Karpas-422 (cell line): ENCODE results near the gene LRRC1. TPM values are rescaled to one million over a fixed set of nuclear protein-coding genes. Genes with fewer than 3 reads are reported as not detected.

Experiments
- DNase-seq: peaks from one replicate; pipeline ENCODE4 v3.0.0-alpha.2; 2015
- H2AFZ ChIP-seq: fragments of 200-600 bp; sonication (generic); 2 replicates; pipeline ENCODE4 v1.6.1; 2014; ENCODE audit warnings: antibody characterized with exemption, low read length, mixed read lengths
- H3K27ac ChIP-seq: fragments of 200-600 bp; sonication (generic); 2 replicates; pipeline ENCODE4 v1.5.1; 2014; ENCODE audit warnings: mild to moderate bottlenecking, low read length, moderate library complexity
- H3K27me3 ChIP-seq: fragments of 200-600 bp; sonication (generic); 2 replicates; pipeline ENCODE4 v1.6.1; 2014; ENCODE audit warnings: low read length, mixed read lengths
- H3K36me3 ChIP-seq: fragments of 200-600 bp; sonication (generic); 2 replicates; pipeline ENCODE4 v1.6.1; 2014; ENCODE audit warnings: low read length, mixed read lengths; ENCODE audit not compliant: insufficient read depth
- H3K4me1 ChIP-seq: fragments of 200-600 bp; sonication (generic); 2 replicates; pipeline ENCODE4 v1.6.1; 2014; ENCODE audit warnings: mild to moderate bottlenecking, low read length, mixed read lengths
- H3K4me2 ChIP-seq: fragments of 200-600 bp; sonication (generic); 2 replicates; pipeline ENCODE4 v1.6.1; 2014; ENCODE audit warnings: low read length, low read depth, mild to moderate bottlenecking; ENCODE audit not compliant: poor library complexity, severe bottlenecking
- H3K4me3 ChIP-seq: fragments of 200-600 bp; sonication (generic); 2 replicates; pipeline ENCODE4 v1.5.1; 2014; ENCODE audit warnings: mild to moderate bottlenecking, antibody characterized with exemption, low read length, mixed read lengths
- H3K79me2 ChIP-seq: fragments of 200-600 bp; sonication (generic); 2 replicates; pipeline ENCODE4 v1.6.1; 2014; ENCODE audit warnings: mild to moderate bottlenecking, low read length, mixed read lengths
- H3K9ac ChIP-seq: fragments of 200-600 bp; sonication (generic); 2 replicates; pipeline ENCODE4 v1.6.0; 2014; ENCODE audit warnings: low read length
- H3K9me2 ChIP-seq: fragments of 200-600 bp; sonication (generic), shearing (Covaris generic); replicated peaks from 2 replicates; pipeline ENCODE4 v1.6.0; 2014; ENCODE audit warnings: mild to moderate bottlenecking, low read length, moderate library complexity; ENCODE audit not compliant: insufficient read depth
- H3K9me3 ChIP-seq: fragments of 300-700, 200-600 bp; sonication (generic); 2 replicates; pipeline ENCODE4 v1.6.1; 2014; ENCODE audit warnings: low read length, mixed read lengths
- H4K20me1 ChIP-seq: fragments of 200-600 bp; sonication (generic); 2 replicates; pipeline ENCODE4 v1.6.1; 2014; ENCODE audit warnings: mild to moderate bottlenecking, antibody characterized with exemption, low read length, low read depth; ENCODE audit not compliant: insufficient read depth
- total RNA-seq: library from RNA; depleted of rRNA; stranded (reverse); fragments of >200 nt; shearing (Covaris generic); gene quantifications from 2 replicates; pipeline ENCODE4 v1.2.3, GENCODE V29; 2014; ENCODE audit warnings: low replicate concordance

LRRC1 gene
- total RNA-seq, 1 experiment from 2014 or later: 0.15 TPM

- no peak overlapping the region for H3K4me3 ChIP-seq
- no peak overlapping the region for H3K4me2 ChIP-seq
- H3K9ac ChIP-seq: no peak overlapping the region
- H3K36me3 ChIP-seq: no peaks in the 10 kb centered on the region
- no peaks in the 10 kb centered on the region for H3K4me1 ChIP-seq
- no peak overlapping the region for H3K27ac ChIP-seq
- H3K27me3 ChIP-seq: no peaks in the 10 kb centered on the region
- no peak overlapping the region for H2AFZ ChIP-seq
- H3K9me2 ChIP-seq: no peaks in the 10 kb centered on the region
- no peaks in the 10 kb centered on the region for H3K9me3 ChIP-seq
- H4K20me1 ChIP-seq: no peaks in the 10 kb centered on the region
- no peak for DNase-seq
- H3K79me2 ChIP-seq: no peaks in the 10 kb centered on the region
These were observed 117.9 kb downstream of the LRRC1 start for GRCh38 chr6:53912661-53913060.

GRCh38 chr6:53913286-53913685, 118.5 kb downstream of the LRRC1 start:
- no peaks in the 10 kb centered on the region for H3K36me3 ChIP-seq
- no peaks in the 10 kb centered on the region for H3K27me3 ChIP-seq
- no peak overlapping the region for H3K4me2 ChIP-seq
- no peaks in the 10 kb centered on the region for H3K4me1 ChIP-seq
- H3K27ac ChIP-seq: no peak overlapping the region
- no peak for DNase-seq
- H3K4me3 ChIP-seq: no peak overlapping the region
- no peaks in the 10 kb centered on the region for H3K9me3 ChIP-seq
- no peaks in the 10 kb centered on the region for H3K79me2 ChIP-seq
- H3K9me2 ChIP-seq: no peaks in the 10 kb centered on the region
- H4K20me1 ChIP-seq: no peaks in the 10 kb centered on the region
- H3K9ac ChIP-seq: no peak overlapping the region
- no peak overlapping the region for H2AFZ ChIP-seq

DNA sequence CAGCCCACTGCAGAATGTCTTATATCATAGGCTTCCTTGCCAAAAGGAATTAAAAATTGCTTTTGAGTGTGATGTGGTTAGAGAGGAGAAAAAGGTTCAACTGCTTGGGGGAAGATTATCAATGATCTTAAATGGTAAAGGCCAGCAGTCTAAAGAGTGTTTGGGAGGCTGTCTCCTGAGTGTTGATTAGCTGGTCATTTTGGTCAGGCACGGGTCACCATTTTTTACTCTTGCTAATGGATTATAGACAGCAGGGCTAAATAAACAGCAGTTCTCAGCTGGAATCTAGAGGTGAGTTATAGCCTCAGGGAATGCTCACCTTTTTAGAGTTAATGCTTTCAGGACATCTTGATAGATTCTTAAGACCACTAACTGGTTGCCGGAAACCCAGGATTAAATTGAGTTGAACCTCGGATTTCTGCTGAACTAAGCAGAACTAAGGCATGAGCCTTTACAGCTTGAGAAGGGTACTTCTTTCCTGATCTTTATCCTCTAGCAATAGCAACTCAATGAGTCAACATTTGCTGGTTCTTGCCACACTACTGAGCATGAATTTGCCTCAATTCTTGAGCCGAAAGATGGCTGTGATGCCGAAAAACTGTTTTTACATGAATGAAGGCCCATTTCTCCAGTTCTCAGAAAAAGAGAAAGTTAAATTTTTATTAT, 120.4 kb downstream of the LRRC1 start:
- no peaks in the 10 kb centered on the region for H4K20me1 ChIP-seq
- H3K4me3 ChIP-seq: no peak overlapping the region

DNA sequence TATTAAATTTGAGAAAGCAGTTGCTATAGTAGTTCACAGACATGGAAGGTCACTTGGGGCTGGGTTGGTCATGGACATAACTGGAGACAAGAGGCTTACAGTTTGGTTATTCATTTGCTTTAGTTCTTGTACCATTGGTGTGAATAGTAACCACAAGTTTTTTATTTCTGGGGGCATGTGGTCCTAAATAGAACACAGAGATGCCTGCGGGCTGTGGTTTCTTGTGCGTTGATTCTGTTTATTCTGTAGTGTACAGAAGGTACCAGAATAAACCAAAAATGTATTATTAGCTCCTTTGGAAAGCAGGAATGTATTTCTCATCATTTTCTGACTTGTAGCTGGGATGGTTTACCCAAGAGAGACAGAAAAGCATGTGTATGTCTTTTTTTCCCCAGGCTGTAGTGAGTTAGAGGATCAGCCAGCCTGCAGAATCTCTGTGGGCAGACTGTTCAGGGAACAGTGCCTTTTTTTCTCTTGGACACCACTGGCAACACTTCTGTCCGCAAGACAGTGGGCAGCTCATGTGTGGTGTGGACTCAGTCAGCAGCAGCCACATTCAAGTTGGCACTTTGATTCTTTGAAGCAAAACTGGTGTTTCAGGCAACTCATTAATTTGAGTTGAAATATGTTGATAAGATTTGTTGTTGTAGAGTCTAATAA, 122.1 kb downstream of the LRRC1 start:
- Histone ChIP-seq H4K20me1 (no peaks in the 10 kb centered on the region), H3K27me3 (no peaks in the 10 kb centered on the region), H3K4me3 (no peak overlapping the region), H3K9ac (no peak overlapping the region), H3K9me3 (no peaks in the 10 kb centered on the region), H3K79me2 (no peaks in the 10 kb centered on the region), H3K27ac (no peak overlapping the region), H3K9me2 (no peaks in the 10 kb centered on the region), H3K4me1 (no peaks in the 10 kb centered on the region), H3K4me2 (no peak overlapping the region), H3K36me3 (no peaks in the 10 kb centered on the region), H2AFZ (no peak overlapping the region)
- DNase-seq: no peak

More for the DNA sequence above, 120.4 kb downstream of the LRRC1 start:
- H3K27ac ChIP-seq: no peak overlapping the region
- H3K27me3 ChIP-seq: no peaks in the 10 kb centered on the region
- no peaks in the 10 kb centered on the region for H3K9me2 ChIP-seq
- no peak overlapping the region for H2AFZ ChIP-seq
- H3K4me1 ChIP-seq: no peaks in the 10 kb centered on the region
- no peaks in the 10 kb centered on the region for H3K79me2 ChIP-seq
- no peaks in the 10 kb centered on the region for H3K36me3 ChIP-seq
- no peaks in the 10 kb centered on the region for H3K9me3 ChIP-seq
- no peak overlapping the region for H3K9ac ChIP-seq
- H3K4me2 ChIP-seq: no peak overlapping the region
- DNase-seq: no peak

DNA sequence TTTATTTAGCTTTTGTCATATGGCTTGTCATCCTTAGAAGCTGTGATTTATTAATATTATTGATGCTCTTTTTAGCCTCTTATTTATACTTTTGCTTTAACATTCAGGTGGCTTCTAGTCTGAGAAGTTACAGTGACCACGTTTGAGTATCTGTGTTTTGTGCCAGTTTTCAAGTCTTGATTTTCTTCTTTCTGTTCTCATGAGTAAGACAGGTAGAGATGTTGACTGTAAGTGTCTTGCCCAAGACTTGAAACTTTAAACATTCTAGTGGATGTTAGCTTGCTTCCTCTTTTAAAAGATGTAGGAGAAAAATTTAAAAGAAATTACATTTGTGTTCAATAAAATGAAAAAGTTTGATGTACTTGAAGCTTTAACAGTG, 122.6 kb downstream of the LRRC1 start:
- H3K27me3 ChIP-seq: no peaks in the 10 kb centered on the region
- no peaks in the 10 kb centered on the region for H3K79me2 ChIP-seq
- DNase-seq: no peak
- H3K9me2 ChIP-seq: no peaks in the 10 kb centered on the region
- H3K27ac ChIP-seq: no peak overlapping the region
- H3K4me1 ChIP-seq: no peaks in the 10 kb centered on the region
- no peaks in the 10 kb centered on the region for H3K9me3 ChIP-seq
- no peaks in the 10 kb centered on the region for H3K36me3 ChIP-seq
- no peak overlapping the region for H2AFZ ChIP-seq
- no peak overlapping the region for H3K4me2 ChIP-seq
- no peaks in the 10 kb centered on the region for H4K20me1 ChIP-seq
- H3K9ac ChIP-seq: no peak overlapping the region
- no peak overlapping the region for H3K4me3 ChIP-seq

- no peak for DNase-seq
- H3K9ac ChIP-seq: no peak overlapping the region
- H2AFZ ChIP-seq: no peak overlapping the region
- H3K27me3 ChIP-seq: no peaks in the 10 kb centered on the region
- H3K27ac ChIP-seq: no peak overlapping the region
- H3K9me2 ChIP-seq: no peaks in the 10 kb centered on the region
- no peak overlapping the region for H3K4me3 ChIP-seq
- H3K9me3 ChIP-seq: no peaks in the 10 kb centered on the region
- no peaks in the 10 kb centered on the region for H3K4me1 ChIP-seq
- H3K4me2 ChIP-seq: no peak overlapping the region
- H3K36me3 ChIP-seq: no peaks in the 10 kb centered on the region
- H4K20me1 ChIP-seq: no peaks in the 10 kb centered on the region
- no peaks in the 10 kb centered on the region for H3K79me2 ChIP-seq
These were observed 124.2 kb downstream of the LRRC1 start for GRCh38 chr6:53918854-53919510.

GRCh38 chr6:53919881-53920360, 125.1 kb downstream of the LRRC1 start:
- Histone ChIP-seq H3K9ac (no peak overlapping the region), H3K9me3 (no peaks in the 10 kb centered on the region), H3K27ac (no peak overlapping the region), H3K27me3 (no peaks in the 10 kb centered on the region), H3K79me2 (no peaks in the 10 kb centered on the region), H3K4me1 (no peaks in the 10 kb centered on the region), H3K9me2 (no peaks in the 10 kb centered on the region), H3K4me3 (no peak overlapping the region), H3K4me2 (no peak overlapping the region), H2AFZ (no peak overlapping the region), H3K36me3 (no peaks in the 10 kb centered on the region), H4K20me1 (no peaks in the 10 kb centered on the region)
- DNase-seq: no peak

DNA sequence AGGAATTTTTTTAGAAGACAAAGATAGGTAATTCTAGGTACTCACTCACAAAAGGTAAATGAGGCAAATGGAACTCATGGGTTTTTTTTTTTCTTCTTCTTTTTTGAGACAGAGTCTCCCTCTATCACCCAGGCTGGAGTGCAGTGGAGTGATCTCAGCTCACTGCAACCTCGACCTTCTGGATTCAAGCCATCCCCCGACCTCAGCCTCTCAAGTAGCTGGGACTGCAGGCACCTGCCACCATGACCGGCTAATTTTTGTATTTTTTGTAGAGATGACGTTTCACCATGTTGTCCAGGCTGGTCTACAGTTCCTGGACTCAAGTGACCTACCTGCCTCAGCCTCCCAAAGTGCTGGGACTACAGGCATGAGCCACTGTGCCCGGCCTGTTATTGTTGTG, 126.1 kb downstream of the LRRC1 start:
- DNase-seq: no peak
- no peak overlapping the region for H3K4me2 ChIP-seq
- H3K27ac ChIP-seq: no peak overlapping the region
- no peaks in the 10 kb centered on the region for H3K36me3 ChIP-seq
- no peaks in the 10 kb centered on the region for H3K79me2 ChIP-seq
- no peaks in the 10 kb centered on the region for H3K9me2 ChIP-seq
- H3K4me3 ChIP-seq: no peak overlapping the region
- no peaks in the 10 kb centered on the region for H3K9me3 ChIP-seq
- H3K4me1 ChIP-seq: no peaks in the 10 kb centered on the region
- no peaks in the 10 kb centered on the region for H3K27me3 ChIP-seq
- H2AFZ ChIP-seq: no peak overlapping the region
- H4K20me1 ChIP-seq: no peaks in the 10 kb centered on the region
- H3K9ac ChIP-seq: no peak overlapping the region
